ENCODE results near the gene RAB37. TPM values are rescaled to one million over a fixed set of nuclear protein-coding genes. Genes with fewer than 3 reads are reported as not detected.

The RAB37 gene
- total and polyA plus RNA-seq, 9 of the 15 experiments (the other 6 are each of a cell fraction or from before 2014, with no cell fraction given), result 0.03 to 0.27 (median 0.11) TPM; not detected in 4

DNA sequence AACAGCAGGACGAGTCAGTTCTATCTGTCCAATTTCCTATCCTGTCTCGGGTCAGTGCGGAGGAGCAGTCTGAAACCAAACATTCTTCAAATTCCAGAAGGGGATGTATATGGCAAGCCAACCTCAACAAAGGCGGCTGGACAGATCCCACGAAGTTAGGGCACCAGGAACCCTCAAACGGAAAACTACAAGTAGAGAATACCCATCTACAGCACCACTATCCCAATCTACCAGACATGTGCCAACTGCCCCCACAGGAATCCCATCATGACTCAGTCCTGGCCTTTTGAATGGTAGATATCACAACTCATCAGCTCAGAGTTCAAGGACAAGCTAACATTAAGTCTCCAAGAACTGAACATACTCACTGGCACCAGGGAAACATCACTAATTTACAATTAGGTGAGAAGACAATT lies 36.8 kb downstream of the RAB37 start:
- no peak for ATAC-seq
- Histone ChIP-seq H4K20me1 (replicated peaks; ENCODE audit: control insufficient read depth, insufficient read depth, low read length) (peaks cover 17% of the 10 kb centered on the region), H3K9me1 (ENCODE audit: control insufficient read depth, insufficient read depth, low read length) (no peaks in the 10 kb centered on the region), H3K27me3 (ENCODE audit: control insufficient read depth in 2 of 2, insufficient read depth in 2 of 2, low read length in 2 of 2) (no peaks in the 10 kb centered on the region), H3K36me3 (ENCODE audit: control insufficient read depth, insufficient read depth, low read length) (peaks cover 62% of the 10 kb centered on the region), H3K9me3 (replicated peaks; ENCODE audit: control insufficient read depth, insufficient read depth, low read depth, low read length) (no peaks in the 10 kb centered on the region), H3K4me2 (ENCODE audit: insufficient read depth, low read length) (no peak overlapping the region), H3K79me2 (ENCODE audit: control insufficient read depth, insufficient read depth, low read length) (peaks cover 31% of the 10 kb centered on the region), H3K4me3 (no peak overlapping the region), H3K4me1 (replicated peaks in 1 of 2; ENCODE audit: control insufficient read depth in 2 of 2, insufficient read depth in 2 of 2, low read length in 2 of 2) (peaks cover 12 to 14% of the 10 kb centered on the region in 2 experiments; a peak in 4 of 5 replicates), H3K9ac (ENCODE audit: insufficient read depth in 1 of 2, low read depth in 2 of 2, low read length in 2 of 2) (no peak overlapping the region), H2AFZ (ENCODE audit: low read depth, low read length) (no peak overlapping the region), H3K27ac (ENCODE audit: extremely low read depth, low read depth, low read length) (no peak overlapping the region)
- no peak for DNase-seq (ENCODE audit: extremely low read depth in 1 of 4, low spot score in 3 of 4)
- CTCF ChIA-PET (ENCODE audit: low intra/inter-chr PET ratio), result no interaction called here
- POLR2A ChIA-PET, result interaction anchor here (0.6 to 1.5 kb wide), 3 partner anchors 9 to 24 kb away, joined by 3 to 4 read pairs (median 3); no protein-coding TSS in a partner anchor
- intact Hi-C loops (cut with micrococcal nuclease), result no loop called here
- in situ Hi-C loops (cut with MboI), result no loop called here
- no TSS peak for BruUV-seq (replicated peaks)
- FAIRE-seq, result no peak
- WGBS (ENCODE audit: insufficient coverage, low coverage, missing lambda C conversion rate), result 93% methylated on average over 6 of the region's 6 CpGs
- no peak for TF ChIP-seq FIP1L1 (IDR thresholded peaks at IDR 0.05; ENCODE audit: low read depth, low read length, poor library complexity, severe bottlenecking)

DNA sequence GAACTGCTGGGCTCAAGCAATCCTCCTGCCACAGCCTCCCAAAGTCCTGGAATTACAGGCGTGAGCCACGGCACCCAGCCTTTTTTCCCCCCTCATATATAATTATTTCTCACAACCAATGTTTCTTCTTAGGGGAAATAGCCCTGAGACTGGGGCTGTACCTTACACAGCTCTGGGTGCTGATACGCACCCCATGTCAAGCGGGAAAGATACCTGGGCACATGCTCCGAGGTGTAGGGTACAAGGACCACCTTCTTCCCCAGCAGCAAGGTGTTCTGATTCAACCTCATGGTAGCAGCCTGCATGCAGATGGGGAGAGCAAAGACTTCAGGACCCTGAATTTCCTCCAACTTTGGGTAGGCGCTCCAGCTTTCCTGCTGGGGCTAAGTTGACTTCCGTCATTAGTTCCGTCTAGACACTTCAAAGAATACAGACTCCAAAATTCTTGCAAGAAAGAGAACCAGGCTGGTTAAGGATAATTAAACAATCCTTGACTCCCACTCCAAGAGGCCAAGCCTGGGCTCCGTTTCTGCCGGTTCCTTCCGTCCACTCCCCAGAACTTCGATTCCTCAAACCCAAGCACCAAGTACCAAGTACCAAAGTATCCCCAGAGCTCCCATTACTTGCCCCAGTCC lies 38.5 kb downstream of the RAB37 start:
- WGBS (ENCODE audit: insufficient coverage, low coverage, missing lambda C conversion rate), result 32% methylated on average over 12 of the region's 12 CpGs
- FAIRE-seq (peak; percentile 44), DNase-seq (ENCODE audit: extremely low read depth in 1 of 4, low spot score in 3 of 4) (no peak), ATAC-seq (no peak; the same call in 2 of the 3 replicates)
- Histone ChIP-seq H3K27ac (ENCODE audit: extremely low read depth, low read depth, low read length) (peak overlapping the region; percentile 88), H3K9me3 (replicated peaks; ENCODE audit: control insufficient read depth, insufficient read depth, low read depth, low read length) (no peaks in the 10 kb centered on the region), H3K36me3 (ENCODE audit: control insufficient read depth, insufficient read depth, low read length) (peaks cover 54% of the 10 kb centered on the region), H3K9me1 (ENCODE audit: control insufficient read depth, insufficient read depth, low read length) (no peaks in the 10 kb centered on the region), H3K4me1 (replicated peaks in 1 of 2; ENCODE audit: control insufficient read depth in 2 of 2, insufficient read depth in 2 of 2, low read length in 2 of 2) (peaks cover 12 to 20% of the 10 kb centered on the region in 2 experiments; a peak in 4 of 5 replicates), H3K79me2 (ENCODE audit: control insufficient read depth, insufficient read depth, low read length) (peaks cover 31% of the 10 kb centered on the region), H3K9ac (ENCODE audit: insufficient read depth in 1 of 2, low read depth in 2 of 2, low read length in 2 of 2) (peak overlapping the region; percentile 95 to 98), H3K4me2 (ENCODE audit: insufficient read depth, low read length) (peak overlapping the region; percentile 90), H3K4me3 (peak overlapping the region; percentile 90), H4K20me1 (replicated peaks; ENCODE audit: control insufficient read depth, insufficient read depth, low read length) (peaks cover 15% of the 10 kb centered on the region), H3K27me3 (ENCODE audit: control insufficient read depth in 2 of 2, insufficient read depth in 2 of 2, low read length in 2 of 2) (no peaks in the 10 kb centered on the region), H2AFZ (ENCODE audit: low read depth, low read length) (peak overlapping the region; percentile 95)
- BruUV-seq (replicated peaks), result TSS peak; percentile 78
- intact Hi-C loops (cut with micrococcal nuclease), result no loop called here
- CTCF ChIA-PET (ENCODE audit: low intra/inter-chr PET ratio), result interaction anchor here (2.2 kb wide), 1 partner anchor 31 kb away, joined by 9 read pairs; no protein-coding TSS in a partner anchor
- POLR2A ChIA-PET, result interaction anchor here (0.6 to 1.5 kb wide), 3 partner anchors 11 to 181 kb away, joined by 3 read pairs; no protein-coding TSS in a partner anchor
- in situ Hi-C loops (cut with MboI), result no loop called here
- TF ChIP-seq, protein P1, sequence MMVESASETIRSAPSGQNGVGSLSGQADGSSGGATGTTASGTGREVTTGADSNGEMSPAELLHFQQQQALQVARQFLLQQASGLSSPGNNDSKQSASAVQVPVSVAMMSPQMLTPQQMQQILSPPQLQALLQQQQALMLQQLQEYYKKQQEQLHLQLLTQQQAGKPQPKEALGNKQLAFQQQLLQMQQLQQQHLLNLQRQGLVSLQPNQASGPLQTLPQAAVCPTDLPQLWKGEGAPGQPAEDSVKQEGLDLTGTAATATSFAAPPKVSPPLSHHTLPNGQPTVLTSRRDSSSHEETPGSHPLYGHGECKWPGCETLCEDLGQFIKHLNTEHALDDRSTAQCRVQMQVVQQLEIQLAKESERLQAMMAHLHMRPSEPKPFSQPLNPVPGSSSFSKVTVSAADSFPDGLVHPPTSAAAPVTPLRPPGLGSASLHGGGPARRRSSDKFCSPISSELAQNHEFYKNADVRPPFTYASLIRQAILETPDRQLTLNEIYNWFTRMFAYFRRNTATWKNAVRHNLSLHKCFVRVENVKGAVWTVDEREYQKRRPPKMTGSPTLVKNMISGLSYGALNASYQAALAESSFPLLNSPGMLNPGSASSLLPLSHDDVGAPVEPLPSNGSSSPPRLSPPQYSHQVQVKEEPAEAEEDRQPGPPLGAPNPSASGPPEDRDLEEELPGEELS (CRISPR knock-in tag; IDR thresholded peaks at IDR 0.05; ENCODE audit: borderline replicate concordance), result no peak
- TF ChIP-seq GTF2E2 (tag; IDR thresholded peaks at IDR 0.05), result no peak
- TF ChIP-seq MAFF (IDR thresholded peaks at IDR 0.05; ENCODE audit: low read length), result no peak
- TF ChIP-seq, protein P2, sequence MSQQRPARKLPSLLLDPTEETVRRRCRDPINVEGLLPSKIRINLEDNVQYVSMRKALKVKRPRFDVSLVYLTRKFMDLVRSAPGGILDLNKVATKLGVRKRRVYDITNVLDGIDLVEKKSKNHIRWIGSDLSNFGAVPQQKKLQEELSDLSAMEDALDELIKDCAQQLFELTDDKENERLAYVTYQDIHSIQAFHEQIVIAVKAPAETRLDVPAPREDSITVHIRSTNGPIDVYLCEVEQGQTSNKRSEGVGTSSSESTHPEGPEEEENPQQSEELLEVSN (IDR thresholded peaks at IDR 0.05; ENCODE audit: borderline replicate concordance in 1 of 2, extremely low read depth in 1 of 2, insufficient read depth in 1 of 2, insufficient read length in 1 of 2, low read depth in 1 of 2, low read length in 1 of 2, poor library complexity in 1 of 2, severe bottlenecking in 1 of 2), result peak in 1 of 2 experiments; percentile 54
- TF ChIP-seq NUFIP1 (IDR thresholded peaks at IDR 0.05; ENCODE audit: partially characterized antibody), result no peak
- TF ChIP-seq ZNF408 (CRISPR knock-in tag; IDR thresholded peaks at IDR 0.05; ENCODE audit: low read depth), result no peak
- TF ChIP-seq SAFB (IDR thresholded peaks at IDR 0.05; ENCODE audit: borderline replicate concordance, low read depth, low read length), result no peak
- no peak for TF ChIP-seq MECOM (CRISPR knock-in tag; IDR thresholded peaks at IDR 0.05)
- 0 out of 2 replicates have a peak, but pooled peaks have one; percentile 13 for TF ChIP-seq KAT7 (CRISPR knock-in tag; IDR thresholded peaks at IDR 0.05; ENCODE audit: borderline replicate concordance)
- no peak for TF ChIP-seq CREM (IDR thresholded peaks at IDR 0.05; ENCODE audit: low read depth)
- TF ChIP-seq CTBP1 (IDR thresholded peaks at IDR 0.05; ENCODE audit: borderline replicate concordance), result no peak

All from K562 (cell line).